Heart left ventricle (tissue), 13 donors: ENCODE measurements around the gene CIT.

Experiments
- POLR2A ChIP-seq, 2 donors: fragments of 450-650 bp; IDR thresholded peaks; one replicate each; pipeline ENCODE4 v1.6.1; 2017; ENCODE audit warnings: antibody characterized with exemption in 2 of 2, mild to moderate bottlenecking in 2 of 2, moderate library complexity in 2 of 2
- TF ChIP-seq, protein P1 (sequence below), 12 donors: fragments of 200-600 bp; sonication (generic) in 4 of 12; IDR thresholded peaks; one replicate each; pipeline versions ENCODE4 v1.5.0 to v1.8.0; 2018 to 2022; ENCODE audit warnings: antibody characterized with exemption in 12 of 12, mild to moderate bottlenecking in 5 of 12
- donor health status: ischemic (EF 13 %, LVEDD 7.1; RV severe dilation, severe dysfunction).
- donor health status: DM: no; HTN: yes; CAD: no.
- donor health status: DM: no; HTN: no; CAD: no.
- donor health status: ischemic (EF 25% LVEDD 6.9; RV normal size, moderate dysfunction).
- donor health status: ischemic (EF 25% LVEDD 5.7; RV mildly dilated, moderate dysfunction).
- donor health status: ischemic (EF 35%, LVEDD 5.7; RV mildly dilated, moderate dysfunction).
- donor health status: nonischemic (EF 11% LVEDD 7.7; RV severe dilation, severe dysfunction).
- donor health status: DM: yes; HTN: yes; CAD: no.
- donor health status: PGD.
- donor health status: ischemic (EF 29% LVEDD 5.4; RV normal size, mild dysfunction).
- donor health status: nonischemic (EF 23%, LVEDD 6.1; RV moderate dilation, normal function).

DNA sequence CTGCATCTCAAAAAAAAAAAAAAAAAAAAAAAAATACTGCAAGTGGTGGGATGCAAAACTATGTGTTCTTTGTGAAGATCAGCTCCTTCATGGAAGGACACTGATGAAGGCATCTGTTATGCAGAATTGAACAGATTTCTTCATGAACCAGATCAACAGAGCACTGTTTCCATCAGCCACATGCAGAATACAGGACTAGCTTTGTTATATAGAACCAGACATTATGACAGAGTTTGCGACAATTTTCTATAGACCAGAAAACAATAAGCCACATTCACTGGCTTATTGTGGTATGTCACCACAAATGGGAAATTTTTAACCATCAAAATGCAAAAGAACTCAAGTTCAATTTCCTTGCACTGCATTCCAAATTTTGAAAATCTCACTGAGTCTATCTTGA lies 34.7 kb downstream of the CIT start:
- TF ChIP-seq, protein P1, sequence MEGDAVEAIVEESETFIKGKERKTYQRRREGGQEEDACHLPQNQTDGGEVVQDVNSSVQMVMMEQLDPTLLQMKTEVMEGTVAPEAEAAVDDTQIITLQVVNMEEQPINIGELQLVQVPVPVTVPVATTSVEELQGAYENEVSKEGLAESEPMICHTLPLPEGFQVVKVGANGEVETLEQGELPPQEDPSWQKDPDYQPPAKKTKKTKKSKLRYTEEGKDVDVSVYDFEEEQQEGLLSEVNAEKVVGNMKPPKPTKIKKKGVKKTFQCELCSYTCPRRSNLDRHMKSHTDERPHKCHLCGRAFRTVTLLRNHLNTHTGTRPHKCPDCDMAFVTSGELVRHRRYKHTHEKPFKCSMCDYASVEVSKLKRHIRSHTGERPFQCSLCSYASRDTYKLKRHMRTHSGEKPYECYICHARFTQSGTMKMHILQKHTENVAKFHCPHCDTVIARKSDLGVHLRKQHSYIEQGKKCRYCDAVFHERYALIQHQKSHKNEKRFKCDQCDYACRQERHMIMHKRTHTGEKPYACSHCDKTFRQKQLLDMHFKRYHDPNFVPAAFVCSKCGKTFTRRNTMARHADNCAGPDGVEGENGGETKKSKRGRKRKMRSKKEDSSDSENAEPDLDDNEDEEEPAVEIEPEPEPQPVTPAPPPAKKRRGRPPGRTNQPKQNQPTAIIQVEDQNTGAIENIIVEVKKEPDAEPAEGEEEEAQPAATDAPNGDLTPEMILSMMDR (IDR thresholded peaks at IDR 0.05): no peak
- no peak for TF ChIP-seq POLR2A (IDR thresholded peaks at IDR 0.05)
